H9 (cell line): Measurements from ENCODE around the gene C1GALT1C1. TPM values are rescaled to one million over a fixed set of nuclear protein-coding genes. Genes with fewer than 3 reads are reported as not detected.

ENCODE experiments used
- DNase-seq: peaks from one replicate; pipeline ENCODE4 v3.0.0-alpha.2; 2017
- H2AFZ ChIP-seq: one replicate; pipeline ENCODE4 v1.6.1; 2013; ENCODE audit warnings: mild to moderate bottlenecking, low read length, control low read depth, moderate library complexity
- H2AK5ac ChIP-seq: 2 replicates; pipeline ENCODE4 v1.6.1; 2013; ENCODE audit warnings: low read length, control low read depth, mixed read lengths; ENCODE audit not compliant: insufficient read length
- H2BK120ac ChIP-seq: one replicate; pipeline ENCODE4 v1.6.1; 2013; ENCODE audit warnings: low read depth, mild to moderate bottlenecking, low read length, control low read depth, inconsistent platforms; ENCODE audit not compliant: poor library complexity, severe bottlenecking
- H2BK12ac ChIP-seq: 2 replicates; pipeline ENCODE4 v1.6.1; 2013; ENCODE audit warnings: low read length, control low read depth, mixed read lengths, low read depth; ENCODE audit not compliant: insufficient read length
- H2BK15ac ChIP-seq: 2 replicates; pipeline ENCODE4 v1.6.1; 2013; ENCODE audit warnings: low read depth, low read length, control low read depth
- H2BK20ac ChIP-seq: one replicate; pipeline ENCODE4 v1.6.1; 2013; ENCODE audit warnings: low read depth, mild to moderate bottlenecking, low read length, control low read depth, inconsistent platforms; ENCODE audit not compliant: poor library complexity, severe bottlenecking
- H2BK5ac ChIP-seq: 2 replicates; pipeline ENCODE4 v1.6.1; 2013; ENCODE audit warnings: low read length, control low read depth, mixed read lengths; ENCODE audit not compliant: insufficient read length
- H3K14ac ChIP-seq: 2 replicates; pipeline ENCODE4 v1.6.1; 2013; ENCODE audit warnings: low read length, control low read depth; ENCODE audit not compliant: insufficient read depth
- H3K18ac ChIP-seq: 2 replicates; pipeline ENCODE4 v1.6.1; 2013; ENCODE audit warnings: low read depth, mild to moderate bottlenecking, mixed read lengths, low read length, control low read depth; ENCODE audit not compliant: insufficient read length
- H3K23ac ChIP-seq: 2 replicates; pipeline ENCODE4 v1.6.1; 2013; ENCODE audit warnings: low read length, control low read depth, mixed read lengths, low read depth; ENCODE audit not compliant: insufficient read length
- H3K23me2 ChIP-seq: 2 replicates; pipeline ENCODE4 v1.6.1; 2013; ENCODE audit warnings: low read depth, mild to moderate bottlenecking, mixed read lengths, low read length, control low read depth; ENCODE audit not compliant: insufficient read length, poor library complexity, severe bottlenecking
- H3K27ac ChIP-seq: 2 replicates; pipeline ENCODE4 v1.5.1; 2013; ENCODE audit warnings: low read length, control low read depth, mixed read lengths, low read depth; ENCODE audit not compliant: insufficient read length
- H3K27me3 ChIP-seq: 2 replicates; pipeline ENCODE4 v1.6.1; 2013; ENCODE audit warnings: low read length, control low read depth, inconsistent platforms; ENCODE audit not compliant: insufficient read depth
- H3K4ac ChIP-seq: 2 replicates; pipeline ENCODE4 v1.6.1; 2013; ENCODE audit warnings: low read depth, mild to moderate bottlenecking, control low read depth, inconsistent platforms, low read length, moderate library complexity
- H3K4me1 ChIP-seq: 2 replicates; pipeline ENCODE4 v1.6.1; 2013; ENCODE audit warnings: low read length, control low read depth, inconsistent platforms; ENCODE audit not compliant: insufficient read depth
- H3K4me2 ChIP-seq: 2 replicates; pipeline ENCODE4 v1.6.1; 2013; ENCODE audit warnings: low read length, control low read depth, mixed read lengths; ENCODE audit not compliant: insufficient read length, insufficient read depth
- H3K56ac ChIP-seq: 2 replicates; pipeline ENCODE4 v1.6.1; 2013; ENCODE audit warnings: low read depth, mild to moderate bottlenecking, mixed read lengths, low read length, control low read depth; ENCODE audit not compliant: insufficient read length
- H3K79me1 ChIP-seq: 2 replicates; pipeline ENCODE4 v1.6.1; 2013; ENCODE audit warnings: low read depth, mild to moderate bottlenecking, moderate library complexity, low read length, control low read depth, inconsistent platforms; ENCODE audit not compliant: insufficient read depth, poor library complexity, severe bottlenecking
- H3K79me2 ChIP-seq: 2 replicates; pipeline ENCODE4 v1.6.1; 2013; ENCODE audit warnings: low read length, control low read depth, inconsistent platforms; ENCODE audit not compliant: insufficient read depth
- H3K9ac ChIP-seq: 2 replicates; pipeline ENCODE4 v1.6.1; 2013; ENCODE audit warnings: low read length, control low read depth, mixed read lengths; ENCODE audit not compliant: insufficient read length; ENCODE audit errors: extremely low read depth
- H3K9me3 ChIP-seq: one replicate; pipeline ENCODE4 v1.6.1; 2013; ENCODE audit warnings: low read depth, low read length, inconsistent platforms; ENCODE audit not compliant: control insufficient read depth
- H3T11ph ChIP-seq: one replicate; pipeline ENCODE4 v1.6.1; 2013; ENCODE audit warnings: mild to moderate bottlenecking, low read length, control low read depth, inconsistent platforms
- H4K20me1 ChIP-seq: one replicate; pipeline ENCODE4 v1.6.1; 2013; ENCODE audit not compliant: control insufficient read depth, insufficient read length, insufficient read depth
- H4K5ac ChIP-seq: 2 replicates; pipeline ENCODE4 v1.6.1; 2013; ENCODE audit warnings: low read depth, mild to moderate bottlenecking, mixed read lengths, low read length, control low read depth; ENCODE audit not compliant: insufficient read length
- H4K8ac ChIP-seq: replicated peaks from 2 replicates; pipeline ENCODE4 v1.6.1; 2013; ENCODE audit warnings: low read length, control low read depth, mixed read lengths, low read depth; ENCODE audit not compliant: insufficient read length
- H4K91ac ChIP-seq: 2 replicates; pipeline ENCODE4 v1.6.1; 2013; ENCODE audit warnings: low read depth, mild to moderate bottlenecking, moderate library complexity, mixed read lengths, low read length, control low read depth; ENCODE audit not compliant: insufficient read length
- H3K27ac Mint-ChIP-seq, 3 experiments: 2 replicates in 2 of 3; 3 replicates in 1 of 3; pipeline ENCODE4 v1.8.0; 2020 to 2021; ENCODE audit warnings: mixed read lengths in 3 of 3, mild to moderate bottlenecking in 1 of 3, moderate library complexity in 1 of 3
- H3K27me3 Mint-ChIP-seq: 2 replicates; pipeline ENCODE4 v1.8.0; 2021; ENCODE audit warnings: low read depth, mild to moderate bottlenecking, moderate library complexity, mixed read lengths
- H3K36me3 Mint-ChIP-seq, 3 experiments: 2 replicates in 2 of 3; 3 replicates in 1 of 3; pipeline ENCODE4 v1.8.0; 2020 to 2021; ENCODE audit warnings: low read depth in 3 of 3, mixed read lengths in 3 of 3; ENCODE audit not compliant: insufficient read depth in 1 of 3
- H3K4me1 Mint-ChIP-seq, 2 experiments: 2 replicates each; pipeline ENCODE4 v1.8.0; 2020; ENCODE audit warnings: mixed read lengths in 2 of 2
- H3K4me3 Mint-ChIP-seq, 2 experiments: 2 replicates in 1 of 2; 3 replicates in 1 of 2; pipeline ENCODE4 v1.8.0; 2020 to 2021; ENCODE audit warnings: mild to moderate bottlenecking in 2 of 2, mixed read lengths in 2 of 2, moderate library complexity in 1 of 2
- H3K9me3 Mint-ChIP-seq, 2 experiments: 2 replicates in 1 of 2; 3 replicates in 1 of 2; pipeline ENCODE4 v1.8.0; 2020; ENCODE audit warnings: mild to moderate bottlenecking in 2 of 2, mixed read lengths in 2 of 2, moderate library complexity in 1 of 2
- CTCF ChIP-seq: fragments of 200-600 bp; sonication (generic); conservative IDR thresholded peaks from 3 replicates; pipeline ENCODE4 v1.8.0; 2021; ENCODE audit warnings: antibody characterized with exemption, mild to moderate bottlenecking
- WGBS: extraction: QIAGEN DNeasy Blood & Tissue Kit; methylation state at CpG from one replicate; pipeline ENCODE4 v1.1.7; 2013; ENCODE audit warnings: missing lambda C conversion rate, low lambda C conversion rate, mixed read lengths; ENCODE audit not compliant: insufficient read length; ENCODE audit errors: extremely low coverage; 5-methylcytosine and 5-hydroxymethylcytosine counted together
- total RNA-seq: library from RNA; stranded (reverse); gene quantifications from 2 replicates; pipeline ENCODE4 v1.2.1, GENCODE V29; 2021

Gene C1GALT1C1
- total RNA-seq, 1 experiment from 2014 or later = 16.0 TPM

GRCh38 chrX:120638619-120639018 lies 8.8 kb upstream of the C1GALT1C1 start:
- no peak for DNase-seq
- H3K36me3 Mint-ChIP-seq = peaks cover 0 to 5% (median 4%) of the 10 kb centered on the region in 3 experiments; a peak in 4 of 7 replicates
- Histone ChIP-seq H3K18ac (no peak overlapping the region), H3K4me2 (no peak overlapping the region), H3K4ac (no peak overlapping the region), H3K23ac (no peak overlapping the region), H2BK5ac (no peak overlapping the region), H3K79me2 (no peaks in the 10 kb centered on the region), H3K14ac (no peak overlapping the region), H3K27ac (no peak overlapping the region), H3K9ac (no peak overlapping the region), H2BK15ac (no peak overlapping the region), H2BK20ac (no peak overlapping the region), H4K8ac (no peak overlapping the region), H3K27me3 (no peaks in the 10 kb centered on the region), H3K79me1 (no peaks in the 10 kb centered on the region), H3K56ac (no peak overlapping the region), H4K20me1 (no peaks in the 10 kb centered on the region), H4K5ac (no peak overlapping the region), H2BK12ac (no peak overlapping the region), H3K9me3 (peaks cover 4% of the 10 kb centered on the region), H2BK120ac (no peak overlapping the region), H2AK5ac (no peak overlapping the region), H3K23me2 (no peaks in the 10 kb centered on the region), H2AFZ (no peak overlapping the region), H4K91ac (no peak overlapping the region), H3T11ph (no peak overlapping the region), H3K4me1 (no peaks in the 10 kb centered on the region)
- H3K27me3 Mint-ChIP-seq = no peaks in the 10 kb centered on the region; the same call in none of the 2 replicates
- H3K27ac Mint-ChIP-seq = no peak overlapping the region
- whole genome bisulfite sequencing = no CpG with 5 or more reads among the region's 4 CpGs
- TF ChIP-seq CTCF = no peak
- H3K4me3 Mint-ChIP-seq = no peak overlapping the region
- peaks cover 56 to 68% of the 10 kb centered on the region in 2 experiments for H3K9me3 Mint-ChIP-seq
- no peaks in the 10 kb centered on the region for H3K4me1 Mint-ChIP-seq
